Ascending aorta (tissue), 2 donors: ENCODE results near the gene OR11L1. TPM values are rescaled to one million over a fixed set of nuclear protein-coding genes. Genes with fewer than 3 reads are reported as not detected.

Experiments
- DNase-seq, 2 donors: peaks; one replicate each; pipeline ENCODE4 v3.0.0-alpha.2; 2019; ENCODE audit warnings: low spot score in 2 of 2
- H3K27ac ChIP-seq, 2 donors: fragments of 200-600 bp; sonication (generic); one replicate each; pipeline ENCODE4 v1.5.1; 2016 to 2017; ENCODE audit warnings: mild to moderate bottlenecking in 1 of 2
- H3K27me3 ChIP-seq: fragments of 200-600 bp; sonication (generic); one replicate; pipeline ENCODE4 v1.5.1; 2017
- H3K36me3 ChIP-seq, 2 donors: fragments of 200-600 bp; sonication (generic); one replicate each; pipeline ENCODE4 v1.5.1; 2016
- H3K4me1 ChIP-seq, 2 donors: fragments of 200-600 bp; sonication (generic); one replicate each; pipeline ENCODE4 v1.5.1; 2016 to 2017; ENCODE audit warnings: mild to moderate bottlenecking in 1 of 2
- H3K4me3 ChIP-seq, 2 donors: fragments of 200-600 bp; sonication (generic); one replicate each; pipeline ENCODE4 v1.5.1; 2016 to 2017; ENCODE audit warnings: mild to moderate bottlenecking in 1 of 2
- H3K9me3 ChIP-seq, 2 donors: fragments of 200-600 bp; sonication (generic); one replicate each; pipeline ENCODE4 v1.5.1; 2016
- CTCF ChIP-seq, 3 experiments: fragments of 200-600 bp in 2 of 3; fragments of 450-650 bp in 1 of 3; sonication (generic) in 2 of 3; IDR thresholded peaks; one replicate each; pipeline ENCODE4 v1.5.1; 2016 to 2019; ENCODE audit warnings: antibody characterized with exemption in 3 of 3, mild to moderate bottlenecking in 1 of 3, moderate library complexity in 1 of 3
- intact Hi-C: fragments of 100-400 bp; cut with DNase I; formaldehyde crosslinking; loops from one replicate; pipeline ENCODE4 v1.15.1; 2023
- total RNA-seq: library from RNA; depleted of rRNA; stranded (reverse); fragments of >200 nt; gene quantifications from one replicate; pipeline ENCODE4 v1.1.0, GENCODE V29; 2016

The OR11L1 gene
- total RNA-seq, 1 donor from 2014 or later = not detected

- intact Hi-C loops = no loop called here
- Histone ChIP-seq H3K4me1 (no peaks in the 10 kb centered on the region), H3K4me3 (no peak overlapping the region), H3K27me3 (no peaks in the 10 kb centered on the region), H3K9me3 (no peaks in the 10 kb centered on the region), H3K36me3 (no peaks in the 10 kb centered on the region), H3K27ac (no peak overlapping the region)
- no peak for TF ChIP-seq CTCF (IDR thresholded peaks at IDR 0.05)
- DNase-seq = no peak
Observed at GRCh38 chr1:247829656-247830055, 12.0 kb downstream of the OR11L1 start.

GRCh38 chr1:247825362-247825761 is 16.3 kb downstream of the OR11L1 start:
- intact Hi-C loops = no loop called here
- Histone ChIP-seq H3K27me3 (no peaks in the 10 kb centered on the region), H3K27ac (no peak overlapping the region), H3K36me3 (no peaks in the 10 kb centered on the region), H3K4me1 (no peaks in the 10 kb centered on the region), H3K4me3 (no peak overlapping the region), H3K9me3 (no peaks in the 10 kb centered on the region)
- DNase-seq = no peak
- TF ChIP-seq CTCF (IDR thresholded peaks at IDR 0.05) = no peak

GRCh38 chr1:247824023-247824422 is 17.7 kb downstream of the OR11L1 start, which contains the start of gene OR14A16:
OR14A16 (minus strand) TSS chr1:247824119; CDS start chr1:247815729, 8,390 bp downstream.
- no peaks in the 10 kb centered on the region for H3K4me1 ChIP-seq
- H3K4me3 ChIP-seq = no peak within 1 kb of the TSS
- H3K9me3 ChIP-seq = no peaks in the 10 kb centered on the region
- H3K36me3 ChIP-seq = no peaks in the 10 kb centered on the region
- no peak for TF ChIP-seq CTCF (IDR thresholded peaks at IDR 0.05)
- no peaks in the 10 kb centered on the region for H3K27me3 ChIP-seq
- DNase-seq = no peak
- intact Hi-C loops = no loop called here
- no peak within 1 kb of the TSS for H3K27ac ChIP-seq

GRCh38 chr1:247822060-247822459 is 19.6 kb downstream of the OR11L1 start:
- Histone ChIP-seq H3K9me3 (no peaks in the 10 kb centered on the region), H3K27ac (no peak overlapping the region), H3K27me3 (no peaks in the 10 kb centered on the region), H3K4me3 (no peak overlapping the region), H3K4me1 (no peaks in the 10 kb centered on the region), H3K36me3 (no peaks in the 10 kb centered on the region)
- no peak for TF ChIP-seq CTCF (IDR thresholded peaks at IDR 0.05)
- intact Hi-C loops = no loop called here
- no peak for DNase-seq

DNA sequence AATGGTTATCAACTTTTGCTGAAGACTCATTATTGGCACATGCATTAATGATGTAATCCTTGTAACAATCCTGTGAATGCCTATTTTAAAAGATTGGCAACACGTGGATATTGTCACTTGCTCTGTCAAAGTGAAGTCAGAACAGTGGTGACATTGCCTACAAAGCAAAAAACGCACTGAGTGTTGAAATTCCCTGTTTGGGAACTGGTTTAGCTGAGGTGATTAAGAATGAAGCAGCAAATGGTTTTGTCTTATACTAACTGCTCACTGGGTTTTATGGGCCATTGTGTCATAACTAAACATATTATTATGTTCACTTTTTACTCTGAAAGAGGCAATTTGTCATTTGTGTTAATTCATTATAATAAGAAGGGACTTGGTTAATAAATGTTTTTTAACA is 29.1 kb downstream of the OR11L1 start:
- H3K36me3 ChIP-seq = no peaks in the 10 kb centered on the region
- no peak for DNase-seq
- H3K27ac ChIP-seq = no peak overlapping the region
- H3K27me3 ChIP-seq = no peaks in the 10 kb centered on the region
- no peaks in the 10 kb centered on the region for H3K9me3 ChIP-seq
- no peaks in the 10 kb centered on the region for H3K4me1 ChIP-seq
- H3K4me3 ChIP-seq = no peak overlapping the region
- intact Hi-C loops = no loop called here
- TF ChIP-seq CTCF (IDR thresholded peaks at IDR 0.05) = no peak

GRCh38 chr1:247797518-247797917 is 44.2 kb downstream of the OR11L1 start:
- Histone ChIP-seq H3K9me3 (no peaks in the 10 kb centered on the region), H3K27me3 (no peaks in the 10 kb centered on the region), H3K36me3 (no peaks in the 10 kb centered on the region), H3K4me1 (no peaks in the 10 kb centered on the region), H3K4me3 (no peak overlapping the region), H3K27ac (no peak overlapping the region)
- intact Hi-C loops = no loop called here
- no peak for TF ChIP-seq CTCF (IDR thresholded peaks at IDR 0.05)
- no peak for DNase-seq
